DND-41 (cell line): ENCODE measurements around the gene GATA5.

ENCODE experiments used
- CTCF ChIP-seq: IDR thresholded peaks from 2 replicates; pipeline ENCODE4 v1.5.1; 2012; ENCODE audit warnings: borderline replicate concordance, low read length, moderate library complexity, mild to moderate bottlenecking; ENCODE audit not compliant: poor library complexity, severe bottlenecking; ENCODE audit errors: extremely low read depth
- EZH2 ChIP-seq: IDR thresholded peaks from 3 replicates; pipeline ENCODE4 v1.6.1; 2012; ENCODE audit warnings: borderline replicate concordance, low read depth, mild to moderate bottlenecking, moderate library complexity, low read length, inconsistent platforms; ENCODE audit not compliant: severe bottlenecking

GRCh38 chr20:62455929-62456328, 19.9 kb downstream of the GATA5 start:
- TF ChIP-seq CTCF (no peak), EZH2 (no peak)
